SK-N-SH treated with all-trans-retinoic acid at 6 μM for 48 hours (cell line): ENCODE results near the gene ACOX3.

Experiments used
- ARNTL ChIP-seq: fragments of 450-650 bp; formaldehyde crosslinking; IDR thresholded peaks from 2 replicates; pipeline ENCODE4 v1.5.0; 2020; ENCODE audit warnings: low read depth, mild to moderate bottlenecking, moderate library complexity, borderline replicate concordance
- ESRRG ChIP-seq: fragments of 250-450 bp; sonication (Bioruptor Pico); IDR thresholded peaks from 2 replicates; pipeline ENCODE4 v1.6.1; 2021; ENCODE audit warnings: mild to moderate bottlenecking
- GLIS3 ChIP-seq: fragments of 250-450 bp; sonication (Bioruptor Pico); IDR thresholded peaks from 2 replicates; pipeline ENCODE4 v1.5.0; 2020; ENCODE audit warnings: mild to moderate bottlenecking, moderate library complexity
- RARB ChIP-seq: fragments of 250-450 bp; sonication (Bioruptor Pico); IDR thresholded peaks from 2 replicates; pipeline ENCODE4 v1.8.0; 2021; ENCODE audit warnings: mild to moderate bottlenecking, moderate library complexity
- ZC3H10 ChIP-seq: fragments of 250-450 bp; sonication (Bioruptor Pico); IDR thresholded peaks from 2 replicates; pipeline ENCODE4 v1.5.1; 2021; ENCODE audit warnings: mild to moderate bottlenecking, moderate library complexity
- ZFP3 ChIP-seq: fragments of 250-450 bp; sonication (Bioruptor Pico); IDR thresholded peaks from 2 replicates; pipeline ENCODE4 v1.5.0; 2020; ENCODE audit warnings: mild to moderate bottlenecking, moderate library complexity
- ZFP30 ChIP-seq: fragments of 450-650 bp; formaldehyde crosslinking; IDR thresholded peaks from 2 replicates; pipeline ENCODE4 v1.5.0; 2022; ENCODE audit warnings: mild to moderate bottlenecking, moderate library complexity
- ZNF565 ChIP-seq: fragments of 450-650 bp; formaldehyde crosslinking; conservative IDR thresholded peaks from 2 replicates; pipeline ENCODE4 v1.5.0; 2020; ENCODE audit warnings: low read depth, mild to moderate bottlenecking, moderate library complexity
- TF ChIP-seq, protein P1 (sequence below): fragments of 250-450 bp; sonication (Bioruptor Pico); IDR thresholded peaks from 2 replicates; pipeline ENCODE4 v1.5.0; 2020; ENCODE audit warnings: mild to moderate bottlenecking, moderate library complexity
- TF ChIP-seq, protein P2 (sequence below): fragments of 250-450 bp; sonication (Bioruptor Pico); IDR thresholded peaks from 2 replicates; pipeline ENCODE4 v1.8.0; 2020; ENCODE audit warnings: mild to moderate bottlenecking, moderate library complexity, borderline replicate concordance

DNA sequence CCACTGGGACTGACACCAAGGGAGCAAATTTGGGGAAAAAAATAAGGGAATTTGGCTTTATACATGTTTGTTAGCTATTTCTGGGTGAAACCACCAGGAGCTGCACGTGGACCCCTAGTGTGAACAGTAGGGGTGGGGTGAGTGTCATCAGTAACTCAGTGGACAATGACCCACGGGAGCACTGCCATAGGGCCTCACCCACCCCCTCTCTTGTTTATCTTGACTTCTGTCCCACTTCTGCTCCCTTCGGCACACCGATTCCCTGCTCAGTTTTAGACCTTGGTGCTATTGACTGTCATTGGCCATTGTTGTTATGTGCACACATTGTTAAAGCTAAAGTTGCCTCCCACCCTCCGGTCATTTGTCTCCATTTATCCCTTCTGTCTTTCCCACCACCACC is 9.0 kb downstream of the ACOX3 start:
- TF ChIP-seq RARB (CRISPR knock-in tag), result no peak
- TF ChIP-seq ZC3H10, result no peak
- TF ChIP-seq, protein P1, sequence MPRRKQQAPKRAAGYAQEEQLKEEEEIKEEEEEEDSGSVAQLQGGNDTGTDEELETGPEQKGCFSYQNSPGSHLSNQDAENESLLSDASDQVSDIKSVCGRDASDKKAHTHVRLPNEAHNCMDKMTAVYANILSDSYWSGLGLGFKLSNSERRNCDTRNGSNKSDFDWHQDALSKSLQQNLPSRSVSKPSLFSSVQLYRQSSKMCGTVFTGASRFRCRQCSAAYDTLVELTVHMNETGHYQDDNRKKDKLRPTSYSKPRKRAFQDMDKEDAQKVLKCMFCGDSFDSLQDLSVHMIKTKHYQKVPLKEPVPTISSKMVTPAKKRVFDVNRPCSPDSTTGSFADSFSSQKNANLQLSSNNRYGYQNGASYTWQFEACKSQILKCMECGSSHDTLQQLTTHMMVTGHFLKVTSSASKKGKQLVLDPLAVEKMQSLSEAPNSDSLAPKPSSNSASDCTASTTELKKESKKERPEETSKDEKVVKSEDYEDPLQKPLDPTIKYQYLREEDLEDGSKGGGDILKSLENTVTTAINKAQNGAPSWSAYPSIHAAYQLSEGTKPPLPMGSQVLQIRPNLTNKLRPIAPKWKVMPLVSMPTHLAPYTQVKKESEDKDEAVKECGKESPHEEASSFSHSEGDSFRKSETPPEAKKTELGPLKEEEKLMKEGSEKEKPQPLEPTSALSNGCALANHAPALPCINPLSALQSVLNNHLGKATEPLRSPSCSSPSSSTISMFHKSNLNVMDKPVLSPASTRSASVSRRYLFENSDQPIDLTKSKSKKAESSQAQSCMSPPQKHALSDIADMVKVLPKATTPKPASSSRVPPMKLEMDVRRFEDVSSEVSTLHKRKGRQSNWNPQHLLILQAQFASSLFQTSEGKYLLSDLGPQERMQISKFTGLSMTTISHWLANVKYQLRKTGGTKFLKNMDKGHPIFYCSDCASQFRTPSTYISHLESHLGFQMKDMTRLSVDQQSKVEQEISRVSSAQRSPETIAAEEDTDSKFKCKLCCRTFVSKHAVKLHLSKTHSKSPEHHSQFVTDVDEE, result no peak
- TF ChIP-seq ZNF565 (CRISPR knock-in tag), result no peak
- TF ChIP-seq GLIS3 (CRISPR knock-in tag), result no peak
- no peak for TF ChIP-seq ESRRG (CRISPR knock-in tag)
- no peak for TF ChIP-seq ARNTL
- TF ChIP-seq ZFP30 (CRISPR knock-in tag), result no peak
- TF ChIP-seq, protein P2, sequence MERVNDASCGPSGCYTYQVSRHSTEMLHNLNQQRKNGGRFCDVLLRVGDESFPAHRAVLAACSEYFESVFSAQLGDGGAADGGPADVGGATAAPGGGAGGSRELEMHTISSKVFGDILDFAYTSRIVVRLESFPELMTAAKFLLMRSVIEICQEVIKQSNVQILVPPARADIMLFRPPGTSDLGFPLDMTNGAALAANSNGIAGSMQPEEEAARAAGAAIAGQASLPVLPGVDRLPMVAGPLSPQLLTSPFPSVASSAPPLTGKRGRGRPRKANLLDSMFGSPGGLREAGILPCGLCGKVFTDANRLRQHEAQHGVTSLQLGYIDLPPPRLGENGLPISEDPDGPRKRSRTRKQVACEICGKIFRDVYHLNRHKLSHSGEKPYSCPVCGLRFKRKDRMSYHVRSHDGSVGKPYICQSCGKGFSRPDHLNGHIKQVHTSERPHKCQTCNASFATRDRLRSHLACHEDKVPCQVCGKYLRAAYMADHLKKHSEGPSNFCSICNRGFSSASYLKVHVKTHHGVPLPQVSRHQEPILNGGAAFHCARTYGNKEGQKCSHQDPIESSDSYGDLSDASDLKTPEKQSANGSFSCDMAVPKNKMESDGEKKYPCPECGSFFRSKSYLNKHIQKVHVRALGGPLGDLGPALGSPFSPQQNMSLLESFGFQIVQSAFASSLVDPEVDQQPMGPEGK, result no peak
- TF ChIP-seq ZFP3 (CRISPR knock-in tag), result no peak
